H1 (cell line): Measurements from ENCODE around the gene PARG.

Experiments used
- CEBPB ChIP-seq: IDR thresholded peaks from 2 replicates; pipeline ENCODE4 v1.6.1; 2012; ENCODE audit warnings: low read depth, low read length
- GABPA ChIP-seq: IDR thresholded peaks from 2 replicates; pipeline ENCODE4 v1.6.1; 2011; ENCODE audit warnings: mild to moderate bottlenecking, low read length, moderate library complexity, borderline replicate concordance; ENCODE audit not compliant: insufficient read depth
- POLR2A ChIP-seq, 2 experiments: IDR thresholded peaks; 1 replicate in 1 of 2; 2 replicates in 1 of 2; pipeline ENCODE4 v1.6.1; 2011; ENCODE audit warnings: low read depth in 2 of 2, low read length in 2 of 2, mild to moderate bottlenecking in 2 of 2; ENCODE audit errors: control extremely low read depth in 1 of 2

- TF ChIP-seq GABPA (no peak), CEBPB (no peak), POLR2A (IDR thresholded peaks at IDR 0.05; ENCODE audit: control extremely low read depth in 1 of 2, low read depth in 2 of 2, low read length in 2 of 2) (no peak)
Observed at GRCh38 chr10:49775014-49775413, 166.8 kb downstream of the PARG start.
